ENCODE measurements around the gene CTNNA3.
"Not testable (repeated sequence)": the region's sequence is repeated elsewhere in the genome, so short reads cannot be mapped to it uniquely, and the experiment has no call there.

Gene CTNNA3

DNA sequence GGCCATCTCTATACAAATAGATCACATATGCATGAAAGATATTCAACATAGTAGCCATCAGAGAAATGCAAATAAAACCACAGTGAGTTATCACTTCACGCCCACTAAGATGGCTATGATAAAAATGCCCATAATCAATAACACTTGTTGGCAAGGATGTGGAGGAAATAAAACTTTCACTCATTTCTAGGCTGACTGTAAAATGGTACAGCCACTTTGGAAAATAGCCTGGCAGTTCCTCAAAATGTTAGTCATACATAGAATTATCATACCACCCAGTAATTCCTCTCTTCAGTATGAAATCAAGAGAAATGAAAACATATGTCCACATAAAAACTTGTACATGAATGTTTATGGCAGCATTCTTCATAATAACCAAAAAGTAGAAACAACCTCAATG is 445.3 kb downstream of the CTNNA3 start:
- H3K9me3 ChIP-seq (ENCODE audit: control insufficient read depth, low read length), result no peaks in the 10 kb centered on the region
- no peak overlapping the region for H3K4me3 ChIP-seq (ENCODE audit: low read length)
- H3K27me3 ChIP-seq (ENCODE audit: control insufficient read depth, insufficient read depth, low read length), result no peaks in the 10 kb centered on the region
- no peaks in the 10 kb centered on the region for H3K36me3 ChIP-seq (ENCODE audit: control insufficient read depth, insufficient read depth, low read length)
- no peak overlapping the region for H3K9ac ChIP-seq (ENCODE audit: low read length)
- no peaks in the 10 kb centered on the region for H3K4me1 ChIP-seq (ENCODE audit: control insufficient read depth, insufficient read depth, low read length)

- H3K4me1 ChIP-seq (ENCODE audit: control insufficient read depth, insufficient read depth, low read length), result no peaks in the 10 kb centered on the region
- no peaks in the 10 kb centered on the region for H3K36me3 ChIP-seq (ENCODE audit: control insufficient read depth, insufficient read depth, low read length)
- H3K9me3 ChIP-seq (ENCODE audit: control insufficient read depth, low read length), result no peaks in the 10 kb centered on the region
- no peak overlapping the region for H3K9ac ChIP-seq (ENCODE audit: low read length)
- H3K4me3 ChIP-seq (ENCODE audit: low read length), result no peak overlapping the region
- no peaks in the 10 kb centered on the region for H3K27me3 ChIP-seq (ENCODE audit: control insufficient read depth, insufficient read depth, low read length)
These were observed 449.9 kb downstream of the CTNNA3 start for GRCh38 chr10:67246066-67246555.

GRCh38 chr10:67242528-67242927 is 453.5 kb downstream of the CTNNA3 start:
- H3K4me3 ChIP-seq (ENCODE audit: low read length), result no peak overlapping the region
- no peaks in the 10 kb centered on the region for H3K9me3 ChIP-seq (ENCODE audit: control insufficient read depth, low read length)
- no peaks in the 10 kb centered on the region for H3K36me3 ChIP-seq (ENCODE audit: control insufficient read depth, insufficient read depth, low read length)
- no peaks in the 10 kb centered on the region for H3K4me1 ChIP-seq (ENCODE audit: control insufficient read depth, insufficient read depth, low read length)
- H3K27me3 ChIP-seq (ENCODE audit: control insufficient read depth, insufficient read depth, low read length), result no peaks in the 10 kb centered on the region
- no peak overlapping the region for H3K9ac ChIP-seq (ENCODE audit: low read length)

- Histone ChIP-seq H3K4me3 (ENCODE audit: low read length) (no peak overlapping the region), H3K9me3 (ENCODE audit: control insufficient read depth, low read length) (no peaks in the 10 kb centered on the region), H3K27me3 (ENCODE audit: control insufficient read depth, insufficient read depth, low read length) (no peaks in the 10 kb centered on the region), H3K4me1 (ENCODE audit: control insufficient read depth, insufficient read depth, low read length) (no peaks in the 10 kb centered on the region), H3K36me3 (ENCODE audit: control insufficient read depth, insufficient read depth, low read length) (no peaks in the 10 kb centered on the region), H3K9ac (ENCODE audit: low read length) (no peak overlapping the region)
These were observed 454.5 kb downstream of the CTNNA3 start for GRCh38 chr10:67241451-67241850.

DNA sequence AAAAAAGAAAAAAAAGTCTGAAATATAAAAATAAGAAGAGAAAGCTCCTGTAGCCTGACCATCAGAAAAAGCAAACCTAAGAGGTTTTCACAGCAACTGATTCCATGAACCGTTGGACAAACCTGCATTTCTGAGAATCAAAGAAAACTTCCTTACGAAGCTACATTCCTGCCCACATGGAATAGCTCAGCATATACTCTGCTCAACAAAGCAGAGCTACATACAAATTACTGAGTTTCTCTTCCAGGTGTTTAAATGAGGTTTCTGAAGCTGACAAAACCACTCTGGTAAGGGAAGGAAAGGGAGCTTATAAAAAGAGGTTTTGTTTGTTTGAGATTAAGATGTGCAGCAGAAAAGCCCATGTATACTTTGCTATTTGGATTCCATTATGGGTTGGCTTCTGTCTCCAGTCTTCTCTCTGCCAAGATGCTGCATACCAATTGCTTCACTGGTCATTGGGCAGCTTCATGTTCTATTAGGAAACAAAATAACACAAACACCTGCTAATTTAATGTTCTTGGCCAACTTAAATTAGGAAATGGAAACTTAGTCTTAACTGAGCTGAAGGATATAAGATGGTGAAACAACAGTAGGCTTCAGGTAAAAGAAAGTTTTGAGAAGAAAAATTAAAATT is 456.0 kb downstream of the CTNNA3 start:
- Histone ChIP-seq H3K9me3 (ENCODE audit: control insufficient read depth, low read length) (no peaks in the 10 kb centered on the region), H3K4me1 (ENCODE audit: control insufficient read depth, insufficient read depth, low read length) (no peaks in the 10 kb centered on the region), H3K9ac (ENCODE audit: low read length) (no peak overlapping the region), H3K36me3 (ENCODE audit: control insufficient read depth, insufficient read depth, low read length) (no peaks in the 10 kb centered on the region), H3K4me3 (ENCODE audit: low read length) (no peak overlapping the region), H3K27me3 (ENCODE audit: control insufficient read depth, insufficient read depth, low read length) (no peaks in the 10 kb centered on the region)

GRCh38 chr10:67230680-67231500 is 465.1 kb downstream of the CTNNA3 start:
- H3K36me3 ChIP-seq (ENCODE audit: control insufficient read depth, insufficient read depth, low read length); H3K4me1 ChIP-seq (ENCODE audit: control insufficient read depth, insufficient read depth, low read length); H3K9me3 ChIP-seq (ENCODE audit: control insufficient read depth, low read length); H3K27me3 ChIP-seq (ENCODE audit: control insufficient read depth, insufficient read depth, low read length); H3K9ac ChIP-seq (ENCODE audit: low read length); H3K4me3 ChIP-seq (ENCODE audit: low read length): not testable (repeated sequence)

DNA sequence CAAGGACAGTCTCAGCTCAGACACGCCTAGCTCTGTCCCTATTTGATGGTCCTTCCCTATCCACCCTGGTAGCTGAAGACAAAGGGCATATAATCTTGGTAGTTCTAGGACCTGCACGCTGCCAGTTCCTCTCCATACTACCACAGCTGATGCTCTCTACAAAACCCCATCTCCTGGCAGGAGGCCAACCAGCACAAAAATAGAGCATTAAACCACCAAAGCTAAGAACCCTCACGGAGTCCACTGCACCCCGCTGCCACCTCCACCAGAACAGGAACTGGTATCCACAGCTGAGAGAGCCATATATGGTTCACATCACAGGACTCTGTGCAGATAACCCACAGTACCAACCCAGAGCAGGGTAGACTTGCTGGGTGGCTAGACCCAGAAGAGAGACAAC is 470.8 kb downstream of the CTNNA3 start:
- Histone ChIP-seq H3K9me3 (ENCODE audit: control insufficient read depth, low read length) (no peaks in the 10 kb centered on the region), H3K9ac (ENCODE audit: low read length) (no peak overlapping the region), H3K4me3 (ENCODE audit: low read length) (no peak overlapping the region), H3K36me3 (ENCODE audit: control insufficient read depth, insufficient read depth, low read length) (no peaks in the 10 kb centered on the region), H3K4me1 (ENCODE audit: control insufficient read depth, insufficient read depth, low read length) (no peaks in the 10 kb centered on the region), H3K27me3 (ENCODE audit: control insufficient read depth, insufficient read depth, low read length) (no peaks in the 10 kb centered on the region)

DNA sequence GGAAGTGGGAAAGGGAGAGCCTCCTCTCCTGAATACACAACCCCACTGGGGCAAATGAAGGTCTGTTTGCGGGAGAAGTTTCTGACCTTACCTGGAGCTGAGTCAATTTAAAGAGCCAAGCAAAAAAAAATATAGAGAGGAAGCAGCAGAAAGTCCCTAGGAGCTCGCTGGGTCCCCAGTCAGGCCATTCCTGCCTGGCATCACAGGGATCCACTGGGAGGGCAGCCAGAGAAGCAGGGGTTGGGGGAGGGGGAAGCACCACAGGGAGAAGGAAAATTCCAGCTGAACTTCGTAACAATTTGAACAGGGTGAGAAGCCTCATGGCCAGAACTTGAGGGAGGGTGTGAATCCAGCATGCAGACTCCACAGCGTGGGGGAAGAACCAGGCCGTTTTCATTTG is 471.4 kb downstream of the CTNNA3 start:
- no peaks in the 10 kb centered on the region for H3K9me3 ChIP-seq (ENCODE audit: control insufficient read depth, low read length)
- no peaks in the 10 kb centered on the region for H3K4me1 ChIP-seq (ENCODE audit: control insufficient read depth, insufficient read depth, low read length)
- H3K9ac ChIP-seq (ENCODE audit: low read length), result no peak overlapping the region
- H3K4me3 ChIP-seq (ENCODE audit: low read length), result no peak overlapping the region
- no peaks in the 10 kb centered on the region for H3K36me3 ChIP-seq (ENCODE audit: control insufficient read depth, insufficient read depth, low read length)
- H3K27me3 ChIP-seq (ENCODE audit: control insufficient read depth, insufficient read depth, low read length), result no peaks in the 10 kb centered on the region

GRCh38 chr10:67222934-67223333 is 473.1 kb downstream of the CTNNA3 start:
- Histone ChIP-seq H3K9ac (ENCODE audit: low read length) (no peak overlapping the region), H3K4me3 (ENCODE audit: low read length) (no peak overlapping the region), H3K4me1 (ENCODE audit: control insufficient read depth, insufficient read depth, low read length) (no peaks in the 10 kb centered on the region), H3K27me3 (ENCODE audit: control insufficient read depth, insufficient read depth, low read length) (no peaks in the 10 kb centered on the region), H3K36me3 (ENCODE audit: control insufficient read depth, insufficient read depth, low read length) (no peaks in the 10 kb centered on the region), H3K9me3 (ENCODE audit: control insufficient read depth, low read length) (no peaks in the 10 kb centered on the region)

DNA sequence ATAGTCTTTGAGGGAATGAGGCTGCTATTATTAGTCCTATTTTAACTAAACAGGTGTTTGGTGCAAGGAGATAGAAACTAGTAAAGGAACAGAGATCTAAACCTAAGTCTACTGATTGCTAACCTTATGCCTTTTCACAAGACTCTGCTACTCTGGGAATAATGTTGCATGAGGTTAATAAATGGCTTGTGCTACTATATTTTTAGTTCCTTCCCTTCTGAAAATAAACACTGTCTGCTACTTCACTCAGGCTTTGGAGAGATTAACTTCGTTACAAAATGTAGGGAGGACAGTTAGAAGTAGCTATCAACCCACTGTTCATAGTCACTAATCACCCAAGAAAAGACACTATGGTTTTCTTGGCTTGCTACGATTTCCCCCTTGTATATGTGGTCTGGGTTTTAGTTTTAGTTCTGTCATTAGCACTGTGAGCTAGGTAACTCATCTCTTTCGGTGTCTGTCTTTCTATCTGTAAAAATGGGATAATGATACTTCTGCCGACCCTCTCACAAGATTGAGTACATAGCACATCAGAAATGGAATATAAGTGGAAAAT is 474.0 kb downstream of the CTNNA3 start:
- H3K4me3 ChIP-seq (ENCODE audit: low read length), result no peak overlapping the region
- no peaks in the 10 kb centered on the region for H3K4me1 ChIP-seq (ENCODE audit: control insufficient read depth, insufficient read depth, low read length)
- no peaks in the 10 kb centered on the region for H3K36me3 ChIP-seq (ENCODE audit: control insufficient read depth, insufficient read depth, low read length)
- H3K9ac ChIP-seq (ENCODE audit: low read length), result no peak overlapping the region
- no peaks in the 10 kb centered on the region for H3K9me3 ChIP-seq (ENCODE audit: control insufficient read depth, low read length)
- H3K27me3 ChIP-seq (ENCODE audit: control insufficient read depth, insufficient read depth, low read length), result no peaks in the 10 kb centered on the region

- no peaks in the 10 kb centered on the region for H3K4me1 ChIP-seq (ENCODE audit: control insufficient read depth, insufficient read depth, low read length)
- H3K4me3 ChIP-seq (ENCODE audit: low read length), result no peak overlapping the region
- no peaks in the 10 kb centered on the region for H3K9me3 ChIP-seq (ENCODE audit: control insufficient read depth, low read length)
- H3K36me3 ChIP-seq (ENCODE audit: control insufficient read depth, insufficient read depth, low read length), result no peaks in the 10 kb centered on the region
- no peak overlapping the region for H3K9ac ChIP-seq (ENCODE audit: low read length)
- no peaks in the 10 kb centered on the region for H3K27me3 ChIP-seq (ENCODE audit: control insufficient read depth, insufficient read depth, low read length)
These were observed 484.3 kb downstream of the CTNNA3 start for GRCh38 chr10:67211680-67212079.

DNA sequence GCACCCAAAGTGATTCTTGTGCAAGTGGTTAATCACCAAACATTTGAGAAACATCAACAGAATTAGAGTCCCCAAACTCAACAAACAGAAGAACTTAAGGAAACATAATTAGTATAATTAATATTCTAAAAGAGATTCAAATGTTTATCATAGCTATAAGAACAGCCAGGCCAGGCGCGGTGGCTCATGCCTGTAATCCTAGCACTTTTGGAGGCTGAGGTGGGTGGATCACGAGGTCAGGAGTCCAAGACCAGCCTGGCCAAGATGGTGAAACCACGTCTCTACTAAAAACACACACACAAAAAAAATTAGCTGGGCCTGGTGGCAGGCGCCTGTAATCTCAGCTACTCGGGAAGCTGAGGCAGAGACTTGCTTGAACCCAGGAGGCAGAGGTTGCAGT is 488.1 kb downstream of the CTNNA3 start:
- not testable (repeated sequence) for H3K4me1 ChIP-seq (ENCODE audit: control insufficient read depth, insufficient read depth, low read length); H3K36me3 ChIP-seq (ENCODE audit: control insufficient read depth, insufficient read depth, low read length); H3K27me3 ChIP-seq (ENCODE audit: control insufficient read depth, insufficient read depth, low read length)

More for the DNA sequence above, 488.1 kb downstream of the CTNNA3 start:
- H3K4me3 ChIP-seq (ENCODE audit: low read length); H3K9me3 ChIP-seq (ENCODE audit: control insufficient read depth, low read length); H3K9ac ChIP-seq (ENCODE audit: low read length): not testable (repeated sequence)
